GM21447 (cell line): Measurements from ENCODE around the gene TNFRSF14.

Experiments used
- ATAC-seq: cut with Tn5 transposase; IDR thresholded peaks from one replicate; pipeline ENCODE4 v1.9.1; 2021; ENCODE audit not compliant: unreplicated experiment

The TNFRSF14 gene

DNA sequence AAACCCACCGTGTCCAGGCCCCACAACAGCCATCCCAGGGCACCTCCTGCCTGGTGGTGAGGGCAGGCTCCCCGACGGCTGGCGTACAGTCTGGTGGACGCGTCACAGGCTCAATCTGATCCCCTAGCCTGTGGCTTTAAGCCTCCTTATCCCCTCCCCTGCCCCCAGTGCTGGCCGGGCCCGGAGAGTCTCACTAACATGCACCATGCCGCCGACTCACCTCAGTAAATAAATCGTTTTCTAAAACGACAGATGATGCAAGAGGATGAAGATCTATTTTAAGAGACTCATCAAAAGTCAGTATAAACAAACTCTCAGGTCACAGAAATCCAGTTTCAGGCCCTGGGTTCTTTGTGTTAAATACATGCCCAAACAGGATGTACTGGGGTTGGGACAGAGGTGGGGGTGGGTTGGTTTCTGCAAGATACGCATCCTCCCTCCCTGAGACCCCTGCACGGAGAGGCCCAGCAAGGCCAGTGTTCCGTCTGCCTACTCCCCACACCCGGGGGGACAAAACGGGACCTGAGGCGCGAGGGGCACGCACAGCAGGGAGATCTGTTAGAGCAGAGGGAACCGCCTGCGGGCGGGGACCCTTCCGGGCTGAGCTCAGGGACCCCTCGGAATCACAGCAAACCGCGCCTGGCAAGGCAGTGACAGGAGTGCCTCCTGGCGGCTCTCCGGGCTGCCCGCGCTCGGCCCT is 32.8 kb upstream of the TNFRSF14 start:
- ATAC-seq: no peak

DNA sequence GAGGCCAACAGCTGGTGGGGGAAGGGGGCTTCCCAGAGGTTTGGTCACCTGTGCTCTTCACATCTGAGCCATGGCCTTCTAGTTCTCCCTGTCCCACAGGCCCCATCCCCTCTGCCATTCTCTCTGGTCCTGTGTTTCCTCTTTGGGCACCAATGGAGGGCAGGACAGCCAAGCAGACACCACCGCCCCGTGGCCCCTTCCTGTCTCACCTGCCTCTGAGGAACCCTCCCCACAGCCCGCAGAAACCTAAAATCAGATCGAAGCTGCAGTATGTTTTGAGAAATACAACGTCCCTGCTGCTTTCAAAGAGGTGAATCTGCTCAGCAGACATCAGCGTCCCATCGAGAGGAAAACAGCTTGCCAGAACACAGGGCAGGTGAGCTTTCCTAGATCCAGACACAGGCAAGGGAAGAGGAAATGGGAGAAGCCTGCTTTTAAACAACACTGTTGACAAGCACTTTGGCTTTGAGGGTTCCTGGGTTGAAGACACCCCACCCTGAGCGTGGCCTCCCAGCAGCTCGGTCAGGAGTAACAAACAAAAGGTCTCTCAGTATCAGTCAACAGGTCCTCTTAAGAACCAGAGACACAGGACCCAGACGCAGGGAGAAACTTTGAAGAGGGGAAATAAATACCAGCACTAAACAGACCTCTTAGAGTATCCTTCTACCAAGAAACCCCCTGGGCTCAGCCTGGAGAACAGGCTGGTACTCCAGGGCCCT is 32.1 kb upstream of the TNFRSF14 start:
- ATAC-seq: no peak

- no peak for ATAC-seq
These were observed 30.6 kb upstream of the TNFRSF14 start for GRCh38 chr1:2525572-2525919.

DNA sequence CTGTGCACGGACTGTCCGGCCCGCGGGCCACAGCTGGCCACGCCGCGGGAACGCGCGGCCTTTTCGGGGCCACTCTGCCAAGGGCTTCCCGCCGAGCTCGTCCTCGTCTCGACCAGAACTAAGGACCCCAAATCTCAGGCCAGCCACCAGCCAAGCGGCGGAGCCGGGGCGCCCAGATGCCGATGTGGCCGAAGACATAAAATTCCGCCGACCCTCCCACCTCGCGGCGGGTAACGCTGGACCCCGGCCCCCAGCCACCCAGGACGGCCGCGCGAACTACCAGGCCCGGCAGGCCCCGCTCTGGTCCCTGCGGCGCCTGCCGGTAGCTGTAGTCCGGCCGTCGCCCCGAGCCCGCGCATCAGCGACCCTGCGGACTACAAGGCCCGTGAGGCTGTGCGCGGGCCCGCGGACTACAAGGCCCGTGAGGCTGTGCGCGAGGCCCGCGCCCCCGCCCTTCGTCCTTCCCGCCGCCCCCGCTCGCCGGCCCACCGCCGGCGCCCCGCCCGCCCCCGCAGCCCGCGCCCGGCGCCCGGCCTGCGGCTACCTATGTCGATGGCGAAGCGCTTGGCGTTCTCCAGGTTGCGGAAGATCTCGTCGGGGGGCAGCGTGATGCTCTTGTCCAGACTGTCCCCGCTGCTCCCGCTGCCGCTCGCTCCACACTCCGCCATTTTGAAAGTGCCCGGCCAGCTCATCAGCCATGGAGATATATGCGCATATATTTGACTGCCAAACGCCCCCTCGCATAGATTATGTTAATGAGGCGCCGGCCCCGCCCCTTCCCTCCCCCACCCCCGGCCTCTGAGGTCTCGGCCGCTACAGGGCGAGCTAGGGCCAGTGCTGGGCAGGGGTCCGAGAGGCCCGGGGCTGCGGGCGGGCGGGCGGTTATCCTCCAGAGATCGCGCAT is 30.0 kb upstream of the TNFRSF14 start, which contains the start of gene PANK4:
TSS of gene PANK4 (minus strand) at position 677 of the 904 bp plus-strand sequence. CDS start at position 668, 9 bp downstream.
- ATAC-seq: peak; percentile 72

- ATAC-seq: peak; percentile 27
These were observed 29.2 kb upstream of the TNFRSF14 start for GRCh38 chr1:2526824-2527555.

GRCh38 chr1:2527556-2527860 is 28.7 kb upstream of the TNFRSF14 start:
- no peak for ATAC-seq

DNA sequence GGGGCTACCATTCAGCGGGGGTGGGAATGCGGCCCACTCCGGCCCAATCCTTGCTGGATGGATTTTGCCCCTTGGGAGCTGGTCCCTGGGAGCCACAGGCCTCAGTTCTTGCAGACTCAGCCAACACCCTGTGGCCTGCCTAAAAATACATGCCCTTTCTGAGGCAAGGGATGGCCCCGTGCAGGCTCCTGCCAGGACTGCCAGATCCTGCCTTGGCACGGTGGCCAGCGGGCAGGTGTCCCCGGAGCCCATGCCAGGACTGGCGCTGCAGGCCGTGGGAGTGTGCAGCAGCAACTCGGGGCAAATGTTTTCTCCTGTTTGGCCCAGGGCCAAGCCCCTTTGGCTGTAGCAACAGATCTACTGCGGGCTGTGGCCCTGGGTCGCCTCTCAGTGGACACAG is 28.2 kb upstream of the TNFRSF14 start:
- ATAC-seq: no peak

DNA sequence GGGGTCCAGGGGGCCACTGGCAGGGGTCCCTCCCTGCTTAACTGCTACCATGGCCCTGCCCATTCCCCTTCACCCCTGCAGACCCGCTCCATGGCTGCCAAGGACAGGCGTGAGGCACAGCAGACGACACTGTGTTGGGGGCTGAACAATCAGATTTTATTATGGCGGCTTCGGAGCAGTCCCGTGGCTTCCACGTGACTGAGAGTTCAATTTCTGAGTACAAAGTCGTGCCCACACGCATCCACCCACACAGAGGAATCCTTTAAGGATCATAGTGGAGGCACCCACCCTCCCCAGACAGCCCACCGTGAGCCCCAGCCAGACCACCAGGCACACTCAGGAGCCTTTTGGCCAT is 27.6 kb upstream of the TNFRSF14 start:
- ATAC-seq: no peak

- no peak for ATAC-seq
These were observed 27.0 kb upstream of the TNFRSF14 start for GRCh38 chr1:2528966-2529783.

GRCh38 chr1:2529784-2530512 is 26.2 kb upstream of the TNFRSF14 start, which contains the start of gene HES5:
TSS of gene HES5 (minus strand) at chr1:2530263. CDS start at chr1:2530164, 99 bp downstream.
- ATAC-seq: no peak

DNA sequence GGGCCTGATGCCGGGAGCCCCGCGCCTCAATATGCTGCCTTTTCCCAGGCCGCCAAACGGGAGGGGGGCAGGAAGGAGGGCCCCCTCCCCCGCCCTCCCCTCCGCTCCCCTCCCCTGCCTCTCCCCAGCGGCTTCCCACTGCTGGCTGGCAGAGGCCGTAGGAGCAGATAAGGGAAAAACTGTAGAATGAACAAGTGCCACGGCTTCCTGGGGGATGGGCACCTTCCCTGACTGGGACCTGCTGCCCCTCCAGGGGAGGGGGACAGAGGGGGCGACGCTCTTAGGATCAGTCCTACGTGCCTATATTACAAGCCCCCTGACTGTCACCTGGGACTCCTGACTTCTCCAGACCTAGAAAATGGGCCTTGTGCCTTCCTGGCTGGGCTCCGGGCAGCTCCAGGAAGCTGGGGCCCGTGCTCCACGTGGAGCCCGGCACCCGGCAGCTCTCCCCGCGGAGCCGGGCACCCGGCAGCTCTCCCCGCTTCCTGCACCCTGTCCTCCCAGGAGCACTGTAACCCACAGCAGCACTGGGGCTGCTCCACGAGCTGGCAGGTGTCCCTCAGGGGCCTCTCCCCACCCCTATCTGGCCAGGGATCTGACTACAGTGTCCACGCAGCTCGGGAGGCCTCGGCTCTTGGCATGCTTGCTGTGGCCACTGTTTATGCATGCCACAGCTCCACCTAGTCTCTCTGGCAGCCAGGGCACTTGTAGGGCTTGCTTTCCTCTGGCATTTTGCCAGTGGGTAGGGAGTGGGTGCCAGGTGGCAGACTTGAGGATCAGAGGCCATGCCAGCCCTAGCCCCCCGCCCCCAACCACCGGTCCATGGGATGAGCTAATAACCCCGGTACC is 25.4 kb upstream of the TNFRSF14 start:
- ATAC-seq: no peak

- no peak for ATAC-seq
These were observed 23.5 kb upstream of the TNFRSF14 start for GRCh38 chr1:2532485-2533160.

- ATAC-seq: no peak
These were observed 22.8 kb upstream of the TNFRSF14 start for GRCh38 chr1:2533365-2533764.

GRCh38 chr1:2534315-2534686 is 21.9 kb upstream of the TNFRSF14 start:
- no peak for ATAC-seq

GRCh38 chr1:2534687-2535441 is 21.3 kb upstream of the TNFRSF14 start:
- no peak for ATAC-seq

- ATAC-seq: no peak
These were observed 20.7 kb upstream of the TNFRSF14 start for GRCh38 chr1:2535455-2535854.

DNA sequence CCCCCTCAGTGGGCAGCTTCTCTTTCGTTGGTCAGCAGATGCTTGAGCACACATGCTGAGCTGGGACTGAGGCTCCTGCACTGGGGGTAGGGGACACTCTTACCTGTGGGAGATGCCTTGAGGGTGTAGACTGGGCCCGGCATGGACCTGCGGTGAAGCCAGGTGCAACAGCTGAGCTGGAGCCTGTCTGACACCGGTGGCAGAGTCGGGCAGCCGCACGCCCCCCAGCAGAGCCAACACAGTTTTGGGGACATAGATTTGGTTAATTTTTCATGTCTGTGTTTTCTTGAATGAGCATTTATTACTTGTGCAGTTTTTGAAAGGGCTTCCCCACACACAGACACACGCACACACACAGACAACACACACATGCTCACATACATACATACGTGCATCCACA is 20.2 kb upstream of the TNFRSF14 start:
- ATAC-seq: no peak

DNA sequence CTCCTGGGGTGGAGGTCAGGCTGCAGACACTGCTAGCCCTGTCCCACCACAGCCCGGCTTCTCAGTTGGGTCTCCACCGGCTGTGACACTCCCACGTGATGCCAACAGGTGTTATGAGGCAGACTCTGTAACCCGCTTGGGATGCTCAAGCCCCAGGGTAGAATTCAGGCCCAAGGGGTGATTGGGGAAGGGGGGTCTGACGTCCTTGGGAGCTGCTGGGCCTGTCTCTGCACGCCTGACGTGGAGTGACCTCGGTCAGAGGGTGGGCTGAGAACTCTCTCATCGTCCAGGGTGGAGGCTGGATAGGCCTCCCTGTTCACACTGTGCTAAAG is 18.4 kb upstream of the TNFRSF14 start:
- no peak for ATAC-seq
